Neural progenitor cell (in vitro differentiated cells): Measurements from ENCODE around the gene ZSCAN4. TPM values are rescaled to one million over a fixed set of nuclear protein-coding genes. Genes with fewer than 3 reads are reported as not detected.

ENCODE experiments used
- DNase-seq: peaks from one replicate; pipeline ENCODE4 v3.0.0-alpha.2; 2016; ENCODE audit warnings: low spot score
- H2AFZ ChIP-seq: fragments of 200-600 bp; sonication (generic); replicated peaks from 2 replicates; pipeline ENCODE4 v1.6.1; 2016; ENCODE audit warnings: antibody characterized with exemption
- H3F3A ChIP-seq: fragments of 200-600 bp; sonication (generic); 2 replicates; pipeline ENCODE4 v1.6.1; 2016; ENCODE audit warnings: antibody characterized with exemption, low read depth
- H3K27ac ChIP-seq: fragments of 200-600 bp; sonication (generic); 2 replicates; pipeline ENCODE4 v1.5.1; 2016; ENCODE audit warnings: mild to moderate bottlenecking
- H3K27me3 ChIP-seq: fragments of 200-600 bp; sonication (generic); 2 replicates; pipeline ENCODE4 v1.6.1; 2016; ENCODE audit warnings: mild to moderate bottlenecking, moderate library complexity
- H3K36me3 ChIP-seq: fragments of 200-600 bp; sonication (generic); 2 replicates; pipeline ENCODE4 v1.5.1; 2016
- H3K4me1 ChIP-seq: fragments of 200-600 bp; sonication (generic); 2 replicates; pipeline ENCODE4 v1.6.1; 2016; ENCODE audit warnings: mixed run types
- H3K4me2 ChIP-seq: fragments of 200-600 bp; sonication (generic); 2 replicates; pipeline ENCODE4 v1.6.1; 2016
- H3K4me3 ChIP-seq: fragments of 200-600 bp; sonication (generic); 2 replicates; pipeline ENCODE4 v1.5.1; 2016
- H3K79me2 ChIP-seq: fragments of 200-600 bp; sonication (generic); 2 replicates; pipeline ENCODE4 v1.6.1; 2016; ENCODE audit warnings: low read depth
- H3K9ac ChIP-seq: fragments of 200-600 bp; sonication (generic); 2 replicates; pipeline ENCODE4 v1.6.1; 2016
- H3K9me3 ChIP-seq: fragments of 200-600 bp; sonication (generic); 2 replicates; pipeline ENCODE4 v1.5.1; 2016; ENCODE audit warnings: low read depth
- H4K20me1 ChIP-seq: fragments of 200-600 bp; sonication (generic); 2 replicates; pipeline ENCODE4 v1.6.1; 2016; ENCODE audit warnings: low read depth
- H3K27ac Mint-ChIP-seq: 3 replicates; pipeline ENCODE4 v1.8.0; 2021; ENCODE audit warnings: mixed read lengths
- H3K27me3 Mint-ChIP-seq: 2 replicates; pipeline ENCODE4 v1.8.0; 2022; ENCODE audit warnings: low read depth, mild to moderate bottlenecking, inconsistent platforms, moderate library complexity, mixed read lengths; ENCODE audit not compliant: insufficient read depth
- H3K36me3 Mint-ChIP-seq: 3 replicates; pipeline ENCODE4 v1.8.0; 2021; ENCODE audit warnings: mixed read lengths
- H3K4me1 Mint-ChIP-seq: 3 replicates; pipeline ENCODE4 v1.8.0; 2021; ENCODE audit warnings: mixed read lengths
- H3K4me3 Mint-ChIP-seq: 3 replicates; pipeline ENCODE4 v1.8.0; 2021; ENCODE audit warnings: mild to moderate bottlenecking, moderate library complexity, mixed read lengths
- H3K9me3 Mint-ChIP-seq: 3 replicates; pipeline ENCODE4 v1.8.0; 2020; ENCODE audit warnings: mixed read lengths
- CTCF ChIP-seq: fragments of 200-600 bp; sonication (generic); IDR thresholded peaks from 2 replicates; pipeline ENCODE4 v1.5.1; 2017; ENCODE audit warnings: antibody characterized with exemption, mild to moderate bottlenecking
- EZH2 ChIP-seq: fragments of 200-600 bp; sonication (generic); IDR thresholded peaks from 2 replicates; pipeline ENCODE4 v1.6.1; 2017; ENCODE audit warnings: antibody characterized with exemption, mild to moderate bottlenecking, moderate library complexity
- EZH2phosphoT487 ChIP-seq: fragments of 200-600 bp; sonication (generic); IDR thresholded peaks from 2 replicates; pipeline ENCODE4 v1.6.1; 2017; ENCODE audit warnings: antibody characterized with exemption
- total RNA-seq: library from RNA; depleted of rRNA; stranded (reverse); fragments of >200 nt; gene quantifications from 2 replicates; pipeline ENCODE4 v1.2.3, GENCODE V29; 2015; ENCODE audit warnings: low replicate concordance

Gene ZSCAN4
- total RNA-seq, 1 donor from 2014 or later: not detected

- no peak overlapping the region for H3K4me2 ChIP-seq
- no peaks in the 10 kb centered on the region for H3K4me1 ChIP-seq
- H3F3A ChIP-seq: no peaks in the 10 kb centered on the region
- H4K20me1 ChIP-seq: no peaks in the 10 kb centered on the region
- H3K79me2 ChIP-seq: no peaks in the 10 kb centered on the region
- Mint-ChIP-seq H3K27me3 (peaks cover 3% of the 10 kb centered on the region), H3K9me3 (peaks cover 63% of the 10 kb centered on the region), H3K36me3 (peaks cover 73% of the 10 kb centered on the region), H3K27ac (no peak overlapping the region), H3K4me3 (no peak overlapping the region), H3K4me1 (no peaks in the 10 kb centered on the region)
- no peak for TF ChIP-seq EZH2
- no peak for TF ChIP-seq CTCF
- TF ChIP-seq EZH2phosphoT487: no peak
- peaks cover 8% of the 10 kb centered on the region for H3K9me3 ChIP-seq
- H3K4me3 ChIP-seq: no peak overlapping the region
- H2AFZ ChIP-seq: no peak overlapping the region
- no peaks in the 10 kb centered on the region for H3K27me3 ChIP-seq
- DNase-seq: no peak
- H3K27ac ChIP-seq: no peak overlapping the region
- peaks cover 47% of the 10 kb centered on the region for H3K36me3 ChIP-seq
- H3K9ac ChIP-seq: no peak overlapping the region
Measured at GRCh38 chr19:57641715-57642234, 27.0 kb upstream of the ZSCAN4 start.

- Histone ChIP-seq H4K20me1 (no peaks in the 10 kb centered on the region), H3K79me2 (no peaks in the 10 kb centered on the region), H3K9ac (no peak overlapping the region), H3F3A (no peaks in the 10 kb centered on the region), H3K9me3 (peaks cover under 1% of the 10 kb centered on the region), H2AFZ (no peak overlapping the region), H3K4me2 (no peak overlapping the region), H3K27ac (no peak overlapping the region), H3K27me3 (no peaks in the 10 kb centered on the region), H3K4me1 (no peaks in the 10 kb centered on the region), H3K36me3 (peaks cover 40% of the 10 kb centered on the region), H3K4me3 (no peak overlapping the region)
- TF ChIP-seq CTCF: no peak
- TF ChIP-seq EZH2: no peak
- no peak for DNase-seq
- peaks cover 65% of the 10 kb centered on the region for H3K36me3 Mint-ChIP-seq
- H3K9me3 Mint-ChIP-seq: peaks cover 55% of the 10 kb centered on the region
- no peak overlapping the region for H3K27ac Mint-ChIP-seq
- H3K4me1 Mint-ChIP-seq: no peaks in the 10 kb centered on the region
- peaks cover 3% of the 10 kb centered on the region for H3K27me3 Mint-ChIP-seq
- no peak overlapping the region for H3K4me3 Mint-ChIP-seq
Measured at GRCh38 chr19:57642396-57643046, 26.2 kb upstream of the ZSCAN4 start.

GRCh38 chr19:57643734-57644133, 25.0 kb upstream of the ZSCAN4 start:
- Mint-ChIP-seq H3K27me3 (peaks cover 3% of the 10 kb centered on the region), H3K9me3 (peaks cover 44% of the 10 kb centered on the region), H3K4me1 (no peaks in the 10 kb centered on the region), H3K4me3 (no peak overlapping the region), H3K36me3 (peaks cover 57% of the 10 kb centered on the region), H3K27ac (no peak overlapping the region)
- Histone ChIP-seq H3K9me3 (no peaks in the 10 kb centered on the region), H3K4me3 (no peak overlapping the region), H2AFZ (no peak overlapping the region), H3K9ac (no peak overlapping the region), H3F3A (no peaks in the 10 kb centered on the region), H3K27me3 (no peaks in the 10 kb centered on the region), H3K4me1 (no peaks in the 10 kb centered on the region), H4K20me1 (no peaks in the 10 kb centered on the region), H3K79me2 (no peaks in the 10 kb centered on the region), H3K27ac (no peak overlapping the region), H3K4me2 (no peak overlapping the region), H3K36me3 (peaks cover 28% of the 10 kb centered on the region)
- no peak for DNase-seq
- TF ChIP-seq EZH2 (no peak), CTCF (no peak), EZH2phosphoT487 (no peak)
